GM19099 (cell line): ENCODE results near the gene TMEM30B.

Experiments
- POLR2A ChIP-seq: IDR thresholded peaks from 3 replicates; pipeline ENCODE4 v1.6.1; 2011; ENCODE audit warnings: low read depth; ENCODE audit not compliant: insufficient read length; ENCODE audit errors: extremely low read depth

Gene TMEM30B

GRCh38 chr14:61257469-61258057 lies 23.6 kb downstream of the TMEM30B start:
- TF ChIP-seq POLR2A: no peak

- TF ChIP-seq POLR2A: no peak
These were observed 24.2 kb downstream of the TMEM30B start for GRCh38 chr14:61256826-61257468.

GRCh38 chr14:61255968-61256367 lies 25.2 kb downstream of the TMEM30B start:
- TF ChIP-seq POLR2A: no peak

- no peak for TF ChIP-seq POLR2A
These were observed 26.2 kb downstream of the TMEM30B start for GRCh38 chr14:61254808-61255526.

DNA sequence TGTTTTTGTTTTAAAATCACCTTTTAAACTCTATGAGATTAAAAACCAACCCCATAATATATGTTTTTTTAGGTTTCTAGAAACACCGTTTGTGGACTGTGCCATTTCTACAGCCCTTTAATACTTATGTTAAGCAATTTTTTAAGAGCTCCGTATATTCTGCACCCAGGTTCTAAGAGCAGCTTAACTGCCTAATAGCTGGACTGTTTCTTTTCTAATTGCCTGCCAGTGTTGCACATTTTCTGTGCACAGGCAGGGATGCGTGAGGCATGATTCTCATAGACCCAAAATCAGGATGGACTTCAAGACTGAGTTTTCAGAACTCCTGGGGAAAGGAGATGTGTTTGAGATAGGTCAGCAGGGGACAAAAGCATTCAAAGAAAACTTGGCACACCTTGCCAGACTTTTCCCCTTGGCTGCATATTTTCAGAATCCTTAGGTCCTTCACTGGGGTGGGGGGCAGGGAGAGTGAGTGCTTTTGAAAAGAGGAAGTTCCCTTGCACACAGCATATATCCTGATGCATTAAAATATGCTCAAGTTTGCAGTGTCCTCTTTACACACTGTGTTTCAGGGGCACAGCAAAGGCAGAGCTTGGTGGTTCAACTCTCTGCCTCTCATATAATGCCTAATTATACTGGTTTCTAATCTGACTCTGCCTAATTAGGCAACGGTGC lies 27.9 kb downstream of the TMEM30B start:
- no peak for TF ChIP-seq POLR2A

DNA sequence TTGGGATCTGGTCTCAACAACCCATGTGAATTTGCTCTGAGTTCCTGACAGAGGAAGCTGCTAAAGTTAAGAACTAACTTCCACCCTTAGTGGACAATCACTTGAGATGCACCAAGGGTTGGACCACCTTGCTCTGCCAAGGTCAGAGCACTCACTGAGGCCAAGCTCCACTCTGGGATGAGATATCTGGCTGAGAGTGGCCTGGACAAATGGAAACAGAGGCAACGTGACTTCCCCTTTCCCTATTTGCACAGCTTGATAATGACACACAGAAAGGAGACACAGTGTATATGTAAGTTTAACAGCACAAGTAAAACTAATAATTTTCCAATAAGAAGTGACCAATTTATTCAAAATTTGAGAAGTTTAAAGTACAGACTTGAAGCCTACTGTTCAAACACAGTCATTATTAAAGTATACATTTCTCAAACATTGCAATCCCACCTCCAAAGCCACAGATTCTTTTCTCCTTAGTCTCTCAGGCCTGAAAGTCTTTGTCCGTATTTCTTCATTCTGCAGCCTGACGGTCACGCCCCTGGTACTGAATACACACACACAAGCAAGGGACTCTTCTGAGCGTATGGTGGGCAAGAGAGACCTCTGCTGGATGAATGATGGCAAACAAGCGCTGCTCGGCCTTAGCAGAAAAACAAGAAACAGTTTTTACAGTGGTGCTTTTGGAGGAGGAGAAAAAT lies 28.6 kb downstream of the TMEM30B start:
- no peak for TF ChIP-seq POLR2A

DNA sequence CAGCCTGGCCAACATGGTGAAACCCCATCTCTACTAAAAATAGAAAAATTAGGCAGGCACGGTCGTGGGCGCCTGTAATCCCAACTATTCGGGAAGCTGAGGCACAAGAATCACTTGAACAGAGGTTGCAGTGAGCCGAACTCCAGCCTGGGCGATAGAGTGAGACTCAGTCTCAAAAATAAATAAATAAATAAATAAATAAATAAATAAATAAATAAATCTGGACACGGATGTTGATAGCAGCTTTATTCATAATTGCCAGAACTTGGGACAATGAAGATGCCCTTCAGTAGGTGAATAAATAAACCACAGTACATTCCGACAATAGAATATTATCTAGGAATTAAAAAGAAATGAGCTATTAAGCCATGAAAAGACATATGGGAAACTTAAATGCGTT lies 31.1 kb downstream of the TMEM30B start:
- TF ChIP-seq POLR2A: no peak

GRCh38 chr14:61247935-61248334 lies 33.2 kb downstream of the TMEM30B start:
- no peak for TF ChIP-seq POLR2A

- no peak for TF ChIP-seq POLR2A
These were observed 34.4 kb downstream of the TMEM30B start for GRCh38 chr14:61246721-61247120.

GRCh38 chr14:61244009-61244408 lies 37.1 kb downstream of the TMEM30B start:
- no peak for TF ChIP-seq POLR2A

DNA sequence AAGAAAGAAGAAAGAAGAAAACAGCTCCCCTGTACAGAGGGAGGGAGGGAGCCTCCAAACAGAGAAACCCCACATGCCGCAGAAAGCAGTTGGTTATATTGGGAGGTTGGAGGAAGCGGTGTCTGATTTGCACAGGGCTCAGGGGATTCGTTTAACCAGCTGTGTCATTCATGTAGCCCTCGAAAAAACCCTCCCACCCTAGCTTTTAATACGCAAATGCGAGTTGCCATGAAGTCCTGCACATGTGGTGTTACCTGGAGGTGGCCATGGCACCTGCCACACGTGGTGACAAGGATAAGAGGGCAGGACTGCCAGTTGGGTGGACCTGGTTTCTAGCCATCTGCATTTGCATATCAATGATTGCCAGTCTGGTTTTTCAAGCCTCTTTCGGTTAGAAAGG lies 40.9 kb downstream of the TMEM30B start:
- TF ChIP-seq POLR2A: no peak

DNA sequence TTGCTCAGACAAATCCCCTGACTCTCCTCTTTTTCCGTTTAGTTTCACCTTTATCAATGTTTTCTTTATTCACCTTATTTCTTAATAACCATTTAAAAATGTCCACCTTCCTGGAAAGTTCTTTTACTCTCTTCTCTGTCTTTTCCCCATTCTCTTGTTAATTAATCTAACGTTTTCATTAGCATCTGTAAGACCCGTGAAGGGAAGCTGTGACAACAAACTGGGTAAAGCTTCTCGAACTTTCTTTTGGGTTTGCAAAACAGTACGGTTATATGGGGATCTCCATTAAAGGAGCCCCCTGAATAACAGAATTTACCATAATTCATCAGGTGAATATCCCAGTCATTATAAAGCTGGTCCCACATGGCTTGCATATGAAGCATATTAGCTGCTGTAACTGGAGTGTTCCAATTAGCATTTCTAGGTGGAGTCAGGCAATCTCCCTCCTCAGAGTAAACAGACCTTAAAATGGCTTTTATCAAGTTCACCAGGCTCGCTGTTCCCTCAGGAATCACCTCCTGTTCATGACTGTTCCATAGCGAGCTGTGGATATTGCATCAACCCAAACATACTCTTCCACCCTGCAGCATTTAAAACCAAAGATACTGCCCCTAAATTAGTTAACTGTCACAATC lies 42.4 kb downstream of the TMEM30B start:
- TF ChIP-seq POLR2A: no peak

- TF ChIP-seq POLR2A: no peak
These were observed 46.8 kb downstream of the TMEM30B start for GRCh38 chr14:61234215-61234916.

DNA sequence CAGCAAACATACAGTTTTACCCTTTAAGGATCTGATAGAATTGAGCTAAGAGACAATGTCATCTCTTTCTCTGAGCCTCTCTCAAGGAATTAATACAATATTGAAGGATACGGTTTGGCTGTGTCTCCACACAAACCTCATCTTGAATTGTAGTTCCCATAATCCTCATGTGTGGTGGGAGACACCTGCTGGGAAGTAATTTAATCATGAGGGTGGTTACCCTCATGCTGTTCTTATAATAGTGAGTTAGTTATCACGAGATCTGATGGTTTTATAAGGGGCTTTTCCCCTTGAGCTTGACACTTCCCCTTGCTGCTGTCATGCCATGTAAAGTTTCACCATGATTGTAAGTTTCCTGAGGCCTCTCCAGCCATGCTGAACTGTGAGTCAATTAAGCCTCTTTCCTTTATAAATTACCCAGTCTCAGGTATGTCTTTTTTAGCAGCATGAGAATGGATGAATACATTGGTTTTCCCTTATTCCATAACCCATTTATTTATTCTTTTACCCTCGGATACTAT lies 47.6 kb downstream of the TMEM30B start:
- no peak for TF ChIP-seq POLR2A
